SK-N-SH treated with all-trans-retinoic acid at 6 μM for 48 hours (cell line): ENCODE results near the gene PTPRH.

Source experiments
- ATAC-seq: fragments of 200-7000 bp; cut with Tn5 transposase; 3 replicates; pipeline ENCODE4 v1.9.1; 2020; ENCODE audit warnings: mild to moderate bottlenecking, moderate library complexity
- ARNTL ChIP-seq: fragments of 450-650 bp; formaldehyde crosslinking; IDR thresholded peaks from 2 replicates; pipeline ENCODE4 v1.5.0; 2020; ENCODE audit warnings: low read depth, mild to moderate bottlenecking, moderate library complexity, borderline replicate concordance
- BACH2 ChIP-seq: fragments of 250-450 bp; sonication (Bioruptor Pico); IDR thresholded peaks from 2 replicates; pipeline ENCODE4 v1.9.0; 2021; ENCODE audit warnings: mild to moderate bottlenecking, borderline replicate concordance
- CSRNP3 ChIP-seq: fragments of 250-450 bp; sonication (Bioruptor Pico); IDR thresholded peaks from 2 replicates; pipeline ENCODE4 v1.5.1; 2021; ENCODE audit warnings: mild to moderate bottlenecking, moderate library complexity
- ESRRG ChIP-seq: fragments of 250-450 bp; sonication (Bioruptor Pico); IDR thresholded peaks from 2 replicates; pipeline ENCODE4 v1.6.1; 2021; ENCODE audit warnings: mild to moderate bottlenecking
- GLIS3 ChIP-seq: fragments of 250-450 bp; sonication (Bioruptor Pico); IDR thresholded peaks from 2 replicates; pipeline ENCODE4 v1.5.0; 2020; ENCODE audit warnings: mild to moderate bottlenecking, moderate library complexity
- ISL1 ChIP-seq: fragments of 250-450 bp; sonication (Bioruptor Pico); IDR thresholded peaks from 2 replicates; pipeline ENCODE4 v2.1.2; 2022; ENCODE audit warnings: mild to moderate bottlenecking, moderate library complexity
- OSR1 ChIP-seq: fragments of 250-450 bp; sonication (Bioruptor Pico); IDR thresholded peaks from 2 replicates; pipeline ENCODE4 v1.8.0; 2022; ENCODE audit warnings: moderate library complexity, mild to moderate bottlenecking, inconsistent platforms
- PATZ1 ChIP-seq: fragments of 250-450 bp; sonication (Bioruptor Pico); IDR thresholded peaks from 2 replicates; pipeline ENCODE4 v1.8.0; 2020; ENCODE audit warnings: mild to moderate bottlenecking, moderate library complexity, borderline replicate concordance
- POU6F1 ChIP-seq: fragments of 250-450 bp; sonication (Bioruptor Pico); IDR thresholded peaks from 2 replicates; pipeline ENCODE4 v1.8.0; 2021; ENCODE audit warnings: low read depth, mild to moderate bottlenecking, moderate library complexity, borderline replicate concordance
- PPARA ChIP-seq: fragments of 250-450 bp; sonication (Bioruptor Pico); IDR thresholded peaks from 2 replicates; pipeline ENCODE4 v1.5.0; 2020; ENCODE audit warnings: mild to moderate bottlenecking, borderline replicate concordance
- RARB ChIP-seq: fragments of 250-450 bp; sonication (Bioruptor Pico); IDR thresholded peaks from 2 replicates; pipeline ENCODE4 v1.8.0; 2021; ENCODE audit warnings: mild to moderate bottlenecking, moderate library complexity
- TCF4 ChIP-seq: fragments of 250-450 bp; sonication (Bioruptor Pico); IDR thresholded peaks from 2 replicates; pipeline ENCODE4 v1.8.0; 2021; ENCODE audit warnings: mild to moderate bottlenecking, moderate library complexity, borderline replicate concordance
- TOX ChIP-seq: fragments of 250-450 bp; sonication (Bioruptor Pico); IDR thresholded peaks from 2 replicates; pipeline ENCODE4 v1.8.0; 2021; ENCODE audit warnings: mild to moderate bottlenecking, moderate library complexity, borderline replicate concordance
- TSHZ2 ChIP-seq: fragments of 250-450 bp; sonication (Bioruptor Pico); IDR thresholded peaks from 2 replicates; pipeline ENCODE4 v1.5.0; 2020; ENCODE audit warnings: mild to moderate bottlenecking, moderate library complexity
- ZC3H10 ChIP-seq: fragments of 250-450 bp; sonication (Bioruptor Pico); IDR thresholded peaks from 2 replicates; pipeline ENCODE4 v1.5.1; 2021; ENCODE audit warnings: mild to moderate bottlenecking, moderate library complexity
- ZFP3 ChIP-seq: fragments of 250-450 bp; sonication (Bioruptor Pico); IDR thresholded peaks from 2 replicates; pipeline ENCODE4 v1.5.0; 2020; ENCODE audit warnings: mild to moderate bottlenecking, moderate library complexity
- ZFP30 ChIP-seq: fragments of 450-650 bp; formaldehyde crosslinking; IDR thresholded peaks from 2 replicates; pipeline ENCODE4 v1.5.0; 2022; ENCODE audit warnings: mild to moderate bottlenecking, moderate library complexity
- ZNF565 ChIP-seq: fragments of 450-650 bp; formaldehyde crosslinking; conservative IDR thresholded peaks from 2 replicates; pipeline ENCODE4 v1.5.0; 2020; ENCODE audit warnings: low read depth, mild to moderate bottlenecking, moderate library complexity
- ZNF70 ChIP-seq: fragments of 450-650 bp; formaldehyde crosslinking; IDR thresholded peaks from 2 replicates; pipeline ENCODE4 v1.5.0; 2020; ENCODE audit warnings: mild to moderate bottlenecking, moderate library complexity
- ZNF8 ChIP-seq: fragments of 450-650 bp; formaldehyde crosslinking; IDR thresholded peaks from 2 replicates; pipeline ENCODE4 v1.5.0; 2020; ENCODE audit warnings: mild to moderate bottlenecking, moderate library complexity

PTPRH gene

GRCh38 chr19:55253842-55254624 lies 44.7 kb upstream of the PTPRH start:
- TF ChIP-seq ZFP3, result no peak
- no peak for TF ChIP-seq TOX
- no peak for TF ChIP-seq ZNF70 (CRISPR knock-in tag)
- TF ChIP-seq POU6F1, result no peak
- TF ChIP-seq RARB (CRISPR knock-in tag), result no peak
- no peak for TF ChIP-seq ZC3H10 (CRISPR knock-in tag)
- no peak for TF ChIP-seq ESRRG (CRISPR knock-in tag)
- TF ChIP-seq ZNF8, result no peak
- TF ChIP-seq ZNF565 (CRISPR knock-in tag), result no peak
- TF ChIP-seq PATZ1 (CRISPR knock-in tag), result no peak
- TF ChIP-seq CSRNP3 (CRISPR knock-in tag), result no peak
- no peak for TF ChIP-seq PPARA (CRISPR knock-in tag)
- no peak for TF ChIP-seq ZFP30 (CRISPR knock-in tag)
- TF ChIP-seq ARNTL (CRISPR knock-in tag), result no peak
- no peak for TF ChIP-seq BACH2 (CRISPR knock-in tag)
- no peak for TF ChIP-seq GLIS3
- TF ChIP-seq OSR1 (CRISPR knock-in tag), result no peak
- no peak for ATAC-seq

- TF ChIP-seq TOX, result no peak
- TF ChIP-seq BACH2 (CRISPR knock-in tag), result no peak
- no peak for TF ChIP-seq CSRNP3 (CRISPR knock-in tag)
- TF ChIP-seq ARNTL (CRISPR knock-in tag), result no peak
- TF ChIP-seq ZFP30 (CRISPR knock-in tag), result no peak
- no peak for TF ChIP-seq ZNF565 (CRISPR knock-in tag)
- TF ChIP-seq ESRRG (CRISPR knock-in tag), result no peak
- no peak for TF ChIP-seq TCF4 (CRISPR knock-in tag)
- TF ChIP-seq ZNF8, result no peak
- TF ChIP-seq TSHZ2, result no peak
- TF ChIP-seq ISL1 (CRISPR knock-in tag), result no peak
- no peak for TF ChIP-seq PPARA (CRISPR knock-in tag)
- no peak for TF ChIP-seq ZC3H10 (CRISPR knock-in tag)
- no peak for TF ChIP-seq RARB (CRISPR knock-in tag)
- ATAC-seq, result no peak
Measured at GRCh38 chr19:55252760-55253663, 43.7 kb upstream of the PTPRH start.
